Nephron progenitor cell (in vitro differentiated cells): Measurements from ENCODE around the gene THY1.
"Not testable (repeated sequence)": the region's sequence is repeated elsewhere in the genome, so short reads cannot be mapped to it uniquely, and the experiment has no call there.

Source experiments
- DNase-seq: peaks from one replicate; pipeline ENCODE4 v3.0.0; 2021
- H3K27ac Mint-ChIP-seq: 2 replicates; pipeline ENCODE4 v1.8.0; 2021; ENCODE audit warnings: mild to moderate bottlenecking, moderate library complexity, mixed read lengths
- H3K27me3 Mint-ChIP-seq: 2 replicates; pipeline ENCODE4 v1.8.0; 2021; ENCODE audit warnings: mild to moderate bottlenecking, low read depth, mixed read lengths; ENCODE audit not compliant: poor library complexity
- H3K36me3 Mint-ChIP-seq: 2 replicates; pipeline ENCODE4 v1.8.0; 2021; ENCODE audit warnings: low read depth, mixed read lengths
- H3K4me1 Mint-ChIP-seq: 2 replicates; pipeline ENCODE4 v1.8.0; 2021; ENCODE audit warnings: mixed read lengths
- H3K4me3 Mint-ChIP-seq: 2 replicates; pipeline ENCODE4 v1.8.0; 2021; ENCODE audit warnings: mild to moderate bottlenecking, moderate library complexity, mixed read lengths
- H3K9me3 Mint-ChIP-seq: 2 replicates; pipeline ENCODE4 v1.8.0; 2021; ENCODE audit warnings: mild to moderate bottlenecking, moderate library complexity, mixed read lengths
- TF ChIP-seq, protein P1 (sequence below): fragments of 200-600 bp; sonication (generic); IDR thresholded peaks from 2 replicates; pipeline ENCODE4 v1.5.0; 2021; ENCODE audit warnings: antibody characterized with exemption

THY1 gene

DNA sequence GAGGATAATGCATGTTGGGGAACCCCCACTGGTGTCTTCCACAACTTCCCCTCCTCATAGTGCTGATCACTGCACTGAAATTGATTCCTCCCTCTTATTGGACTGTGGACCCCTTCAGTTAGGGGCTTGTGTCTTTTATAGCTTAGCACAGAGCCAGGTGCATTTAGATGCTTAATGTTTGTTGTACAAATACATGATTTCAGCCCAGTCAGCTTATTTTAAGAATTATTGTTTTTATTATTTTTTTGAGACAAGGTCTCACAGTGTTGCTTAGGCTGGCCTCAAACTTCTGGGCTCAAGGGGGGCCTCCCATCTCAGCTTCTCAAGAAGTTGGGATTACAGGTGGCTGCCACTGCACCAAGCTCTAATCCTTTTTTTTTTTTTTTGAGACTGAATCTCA lies 8.2 kb downstream of the THY1 start:
- no peak for DNase-seq
- peaks cover 5% of the 10 kb centered on the region for H3K9me3 Mint-ChIP-seq
- peaks cover 15% of the 10 kb centered on the region for H3K36me3 Mint-ChIP-seq
- peaks cover 9% of the 10 kb centered on the region for H3K4me1 Mint-ChIP-seq
- no peak overlapping the region for H3K4me3 Mint-ChIP-seq
- TF ChIP-seq, protein P1, sequence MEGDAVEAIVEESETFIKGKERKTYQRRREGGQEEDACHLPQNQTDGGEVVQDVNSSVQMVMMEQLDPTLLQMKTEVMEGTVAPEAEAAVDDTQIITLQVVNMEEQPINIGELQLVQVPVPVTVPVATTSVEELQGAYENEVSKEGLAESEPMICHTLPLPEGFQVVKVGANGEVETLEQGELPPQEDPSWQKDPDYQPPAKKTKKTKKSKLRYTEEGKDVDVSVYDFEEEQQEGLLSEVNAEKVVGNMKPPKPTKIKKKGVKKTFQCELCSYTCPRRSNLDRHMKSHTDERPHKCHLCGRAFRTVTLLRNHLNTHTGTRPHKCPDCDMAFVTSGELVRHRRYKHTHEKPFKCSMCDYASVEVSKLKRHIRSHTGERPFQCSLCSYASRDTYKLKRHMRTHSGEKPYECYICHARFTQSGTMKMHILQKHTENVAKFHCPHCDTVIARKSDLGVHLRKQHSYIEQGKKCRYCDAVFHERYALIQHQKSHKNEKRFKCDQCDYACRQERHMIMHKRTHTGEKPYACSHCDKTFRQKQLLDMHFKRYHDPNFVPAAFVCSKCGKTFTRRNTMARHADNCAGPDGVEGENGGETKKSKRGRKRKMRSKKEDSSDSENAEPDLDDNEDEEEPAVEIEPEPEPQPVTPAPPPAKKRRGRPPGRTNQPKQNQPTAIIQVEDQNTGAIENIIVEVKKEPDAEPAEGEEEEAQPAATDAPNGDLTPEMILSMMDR = no peak
- no peak overlapping the region for H3K27ac Mint-ChIP-seq
- peaks cover 10% of the 10 kb centered on the region for H3K27me3 Mint-ChIP-seq

DNA sequence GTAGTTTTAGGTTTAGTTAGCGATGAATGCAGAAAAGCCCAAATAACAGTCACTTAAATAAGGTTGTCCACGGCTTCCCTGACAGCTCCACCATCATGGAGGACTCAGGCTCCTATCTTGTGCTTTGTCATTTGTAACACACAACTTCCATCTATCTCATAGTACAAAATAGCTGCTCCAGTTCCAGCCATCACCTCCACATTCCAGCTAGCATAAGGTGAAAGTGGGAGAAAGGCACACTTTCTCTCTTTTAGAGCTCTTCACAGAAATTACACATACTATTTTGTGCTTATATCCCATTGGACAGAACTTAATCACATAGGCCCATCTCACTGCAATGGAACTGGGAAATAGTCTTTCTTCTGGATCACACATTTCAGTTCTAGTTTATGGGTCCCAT lies 8.7 kb downstream of the THY1 start:
- H3K4me3 Mint-ChIP-seq = no peak overlapping the region
- H3K27me3 Mint-ChIP-seq = peaks cover 13% of the 10 kb centered on the region
- no peak overlapping the region for H3K27ac Mint-ChIP-seq
- H3K9me3 Mint-ChIP-seq = peaks cover 5% of the 10 kb centered on the region
- DNase-seq = no peak
- H3K4me1 Mint-ChIP-seq = peaks cover 9% of the 10 kb centered on the region
- TF ChIP-seq, protein P1 = no peak
- peaks cover 10% of the 10 kb centered on the region for H3K36me3 Mint-ChIP-seq

DNA sequence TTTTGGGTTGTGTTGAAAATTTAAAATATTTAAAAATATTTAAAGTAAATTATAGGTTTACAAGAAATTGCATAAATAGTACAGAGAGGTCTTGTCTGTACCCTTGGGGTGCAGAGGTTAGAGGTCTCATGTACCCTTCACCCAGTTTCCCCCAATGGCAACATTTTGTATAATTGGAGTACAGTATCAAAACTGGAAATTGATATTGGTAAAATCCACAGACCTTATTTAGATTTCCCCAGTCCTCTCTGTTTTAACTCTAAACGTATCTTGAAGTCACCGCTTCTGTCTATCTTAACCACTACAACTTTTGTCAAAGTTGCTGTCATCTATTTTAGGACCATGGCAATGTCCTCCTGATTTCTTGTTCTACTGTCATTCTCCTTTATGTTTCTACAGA lies 10.9 kb downstream of the THY1 start:
- TF ChIP-seq, protein P1 = no peak
- no peak overlapping the region for H3K4me3 Mint-ChIP-seq
- peaks cover 15% of the 10 kb centered on the region for H3K27me3 Mint-ChIP-seq
- peaks cover 4% of the 10 kb centered on the region for H3K4me1 Mint-ChIP-seq
- DNase-seq = no peak
- no peak overlapping the region for H3K27ac Mint-ChIP-seq
- no peaks in the 10 kb centered on the region for H3K36me3 Mint-ChIP-seq
- peaks cover 5% of the 10 kb centered on the region for H3K9me3 Mint-ChIP-seq

DNA sequence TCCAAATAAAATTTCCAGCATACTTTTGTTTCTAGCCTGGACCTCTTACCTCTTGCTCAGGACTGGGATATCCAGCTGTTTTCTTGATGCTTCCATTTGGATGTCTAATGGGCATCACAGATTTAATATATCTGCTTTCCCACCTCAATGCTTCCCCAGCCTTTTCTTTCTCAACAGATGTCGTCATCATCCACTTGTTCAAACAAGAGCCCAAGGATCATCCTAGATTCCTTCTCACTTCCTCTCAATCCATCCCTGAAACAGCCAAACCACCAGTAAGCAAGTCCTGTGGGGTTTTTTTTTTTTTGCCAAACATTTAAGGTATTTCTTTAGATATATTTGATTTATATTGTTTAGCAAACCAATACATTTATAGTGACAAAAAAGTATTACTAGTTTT lies 12.5 kb downstream of the THY1 start:
- DNase-seq = no peak
- H3K4me1 Mint-ChIP-seq = no peaks in the 10 kb centered on the region
- TF ChIP-seq, protein P1 = no peak
- H3K27me3 Mint-ChIP-seq = peaks cover 21% of the 10 kb centered on the region
- H3K27ac Mint-ChIP-seq = no peak overlapping the region
- H3K9me3 Mint-ChIP-seq = peaks cover 5% of the 10 kb centered on the region
- no peak overlapping the region for H3K4me3 Mint-ChIP-seq
- H3K36me3 Mint-ChIP-seq = no peaks in the 10 kb centered on the region

DNA sequence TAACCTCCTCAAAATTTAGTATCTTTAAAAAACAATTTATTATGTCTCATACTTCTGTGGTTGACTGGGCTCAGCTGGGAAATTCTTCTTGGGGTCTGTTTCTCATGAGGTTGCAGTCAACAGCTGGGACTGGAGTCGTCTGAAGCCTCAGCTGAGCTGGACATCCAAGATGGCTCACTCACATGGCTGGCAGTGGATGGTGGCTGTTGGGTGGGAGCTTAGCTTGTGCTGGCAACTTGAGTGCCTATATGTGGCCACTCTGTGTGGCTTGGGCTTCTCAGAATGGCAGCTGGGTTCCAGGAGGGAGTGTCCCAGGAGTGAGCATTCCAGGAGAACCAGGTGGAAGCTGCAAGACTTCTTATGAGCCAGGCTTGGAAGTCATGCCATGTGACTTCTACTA lies 13.2 kb downstream of the THY1 start:
- Mint-ChIP-seq H3K27me3 (peaks cover 25% of the 10 kb centered on the region), H3K9me3 (peaks cover 5% of the 10 kb centered on the region), H3K4me3 (no peak overlapping the region), H3K4me1 (no peaks in the 10 kb centered on the region), H3K36me3 (no peaks in the 10 kb centered on the region), H3K27ac (no peak overlapping the region)
- TF ChIP-seq, protein P1 = no peak
- DNase-seq = no peak

DNA sequence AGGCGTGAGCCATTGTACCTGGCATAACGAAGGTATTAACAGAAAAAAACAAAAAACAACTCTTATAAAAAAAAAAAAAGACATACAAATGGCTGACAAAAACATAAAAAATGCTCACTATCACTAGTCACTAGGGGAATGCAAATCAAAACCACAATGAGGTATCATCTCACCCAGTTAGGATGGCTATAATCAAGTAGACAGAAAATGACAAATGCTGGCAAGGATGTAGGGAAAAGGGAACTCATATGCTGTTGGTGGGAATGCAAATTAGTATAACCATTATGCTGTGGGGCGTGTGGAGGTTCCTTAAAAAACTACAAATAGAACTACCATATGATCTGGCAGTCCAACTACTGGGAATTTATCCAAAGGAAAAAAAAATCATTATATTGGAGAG lies 17.0 kb downstream of the THY1 start:
- Mint-ChIP-seq H3K4me1 (no peaks in the 10 kb centered on the region), H3K4me3 (no peak overlapping the region), H3K27me3 (peaks cover 36% of the 10 kb centered on the region), H3K9me3 (peaks cover 8% of the 10 kb centered on the region), H3K27ac (no peak overlapping the region), H3K36me3 (no peaks in the 10 kb centered on the region)
- TF ChIP-seq, protein P1 = no peak
- DNase-seq = no peak

DNA sequence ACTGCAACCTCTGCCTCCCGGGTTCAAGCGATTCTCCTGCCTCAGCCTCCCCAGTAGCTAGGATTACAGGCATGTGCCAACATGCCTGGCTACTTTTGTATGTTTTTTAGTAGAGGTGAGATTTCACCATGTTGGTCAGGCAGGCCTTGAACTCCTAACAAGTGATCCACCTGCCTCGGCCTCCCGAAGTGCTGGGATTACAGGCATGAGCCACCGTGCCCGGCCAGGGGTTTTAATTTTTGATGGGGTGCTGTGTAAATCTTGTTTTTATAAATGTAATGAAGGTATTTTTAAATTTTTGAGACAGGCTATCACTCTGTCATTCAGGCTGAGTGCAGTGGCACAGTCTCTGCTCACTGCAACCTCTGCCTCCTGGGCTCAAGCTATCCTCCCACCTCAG lies 17.5 kb downstream of the THY1 start:
- not testable (repeated sequence) for H3K27ac Mint-ChIP-seq, H3K4me1 Mint-ChIP-seq, H3K36me3 Mint-ChIP-seq, DNase-seq, H3K4me3 Mint-ChIP-seq
- H3K27me3 Mint-ChIP-seq = peaks cover 41% of the 10 kb centered on the region
- H3K9me3 Mint-ChIP-seq = peaks cover 14% of the 10 kb centered on the region
